MCF 10A (cell line): ENCODE measurements around the gene COQ5. TPM values are rescaled to one million over a fixed set of nuclear protein-coding genes. Genes with fewer than 3 reads are reported as not detected.

ENCODE experiments used
- BruUV-seq: library from RNA; stranded (reverse); fragments of 400-500 nt; replicated peaks from 2 replicates; lab custom pipeline; 2021; lab: Mats Ljungman, UMichigan
- CTCF ChIA-PET: fragments of 300-600 bp; sonication (Branson Sonifier 250); formaldehyde crosslinking; extraction: SDS; loops from one replicate; lab custom pipeline; 2021; ENCODE audit warnings: antibody characterized with exemption, inconsistent platforms; lab: Yijun Ruan, JAX
- POLR2A ChIA-PET: fragments of 300-600, 350-650 bp; sonication (Branson Sonifier 250); formaldehyde crosslinking; extraction: SDS; loops from one replicate; lab custom pipeline; 2020; ENCODE audit warnings: antibody characterized with exemption, inconsistent platforms; lab: Yijun Ruan, JAX
- DNase-seq: peaks from one replicate; pipeline ENCODE4 v3.0.0-alpha.2; 2018; ENCODE audit not compliant: unreplicated experiment
- H3K27ac Mint-ChIP-seq: one replicate; pipeline ENCODE4 v1.8.0; 2022; ENCODE audit warnings: mild to moderate bottlenecking, low read depth, mixed read lengths; ENCODE audit not compliant: unreplicated experiment
- H3K27me3 Mint-ChIP-seq: one replicate; pipeline ENCODE4 v1.8.0; 2022; ENCODE audit warnings: mixed read lengths; ENCODE audit not compliant: insufficient read depth, unreplicated experiment
- H3K36me3 Mint-ChIP-seq: one replicate; pipeline ENCODE4 v1.8.0; 2022; ENCODE audit warnings: mild to moderate bottlenecking, moderate library complexity, mixed read lengths; ENCODE audit not compliant: insufficient read depth, unreplicated experiment
- H3K4me1 Mint-ChIP-seq: one replicate; pipeline ENCODE4 v1.8.0; 2022; ENCODE audit warnings: mixed read lengths; ENCODE audit not compliant: insufficient read depth, unreplicated experiment
- H3K4me3 Mint-ChIP-seq: one replicate; pipeline ENCODE4 v1.8.0; 2022; ENCODE audit warnings: mild to moderate bottlenecking, moderate library complexity, mixed read lengths; ENCODE audit not compliant: unreplicated experiment
- H3K9me3 Mint-ChIP-seq: one replicate; pipeline ENCODE4 v1.8.0; 2022; ENCODE audit warnings: mixed read lengths; ENCODE audit not compliant: unreplicated experiment
- CTCF ChIP-seq: fragments of 200-600 bp; IDR thresholded peaks from one replicate; pipeline ENCODE4 v1.8.0; 2022; ENCODE audit warnings: antibody characterized with exemption, mild to moderate bottlenecking; ENCODE audit not compliant: unreplicated experiment
- intact Hi-C: fragments of 100-400 bp; cut with micrococcal nuclease; formaldehyde crosslinking; loops from 2 replicates; pipeline ENCODE4 v1.14.1; 2022
- total RNA-seq: library from RNA; stranded (reverse); gene quantifications from 2 replicates; pipeline ENCODE4 v1.2.3, GENCODE V29; 2022

Gene COQ5
- total RNA-seq, 1 experiment from 2014 or later, result 22.9 TPM

GRCh38 chr12:120480211-120480610, 48.7 kb downstream of the COQ5 start:
- CTCF ChIA-PET, result no interaction called here
- intact Hi-C loops, result no loop called here
- no peak overlapping the region for H3K27ac Mint-ChIP-seq
- H3K9me3 Mint-ChIP-seq, result no peaks in the 10 kb centered on the region
- no peaks in the 10 kb centered on the region for H3K36me3 Mint-ChIP-seq
- H3K4me1 Mint-ChIP-seq, result no peaks in the 10 kb centered on the region
- TF ChIP-seq CTCF, result no peak
- H3K4me3 Mint-ChIP-seq, result no peak overlapping the region
- no peaks in the 10 kb centered on the region for H3K27me3 Mint-ChIP-seq
- POLR2A ChIA-PET, result no interaction called here
- no TSS peak for BruUV-seq
- DNase-seq, result no peak

- BruUV-seq, result no TSS peak
- H3K4me3 Mint-ChIP-seq, result no peak overlapping the region
- ChIA-PET POLR2A (interaction anchor here (1.1 kb wide), 1 partner anchor 15 kb away, joined by 4 read pairs; no protein-coding TSS in a partner anchor), CTCF (interaction anchor here (1.7 kb wide), 1 partner anchor 103 kb away, joined by 3 read pairs; no protein-coding TSS in a partner anchor)
- no peak for TF ChIP-seq CTCF
- peaks cover 6% of the 10 kb centered on the region for H3K4me1 Mint-ChIP-seq
- H3K27me3 Mint-ChIP-seq, result no peaks in the 10 kb centered on the region
- intact Hi-C loops, result no loop called here
- no peak overlapping the region for H3K27ac Mint-ChIP-seq
- no peak for DNase-seq
- peaks cover 6% of the 10 kb centered on the region for H3K36me3 Mint-ChIP-seq
- H3K9me3 Mint-ChIP-seq, result no peaks in the 10 kb centered on the region
Observed at GRCh38 chr12:120479458-120479857, 49.5 kb downstream of the COQ5 start.

GRCh38 chr12:120475643-120476042, 53.3 kb downstream of the COQ5 start:
- intact Hi-C loops, result no loop called here
- no peak for TF ChIP-seq CTCF
- Mint-ChIP-seq H3K4me3 (no peak overlapping the region), H3K27me3 (no peaks in the 10 kb centered on the region), H3K9me3 (no peaks in the 10 kb centered on the region), H3K36me3 (peaks cover 7% of the 10 kb centered on the region), H3K27ac (no peak overlapping the region), H3K4me1 (peaks cover 7% of the 10 kb centered on the region)
- ChIA-PET CTCF (interaction anchor here (0.6 to 1.3 kb wide), 4 partner anchors 9 to 174 kb away, joined by 3 to 7 read pairs (median 3); partner anchors contain the start of gene SIRT4), POLR2A (interaction anchor here (0.8 to 2.9 kb wide), 4 partner anchors 10 to 120 kb away, joined by 3 to 17 read pairs (median 4); partner anchors contain the start of genes DYNLL1 and POP5)
- DNase-seq, result no peak
- no TSS peak for BruUV-seq

GRCh38 chr12:120474616-120474960, 54.4 kb downstream of the COQ5 start:
- H3K4me3 Mint-ChIP-seq, result no peak overlapping the region
- DNase-seq, result peak; percentile 75
- peaks cover 7% of the 10 kb centered on the region for H3K4me1 Mint-ChIP-seq
- TF ChIP-seq CTCF, result no peak
- no peaks in the 10 kb centered on the region for H3K27me3 Mint-ChIP-seq
- POLR2A ChIA-PET, result interaction anchor here (0.7 to 2.9 kb wide), 6 partner anchors 11 to 274 kb away, joined by 4 to 17 read pairs (median 4); partner anchors contain the start of genes DYNLL1, GATC, POP5 and RPLP0
- peaks cover 7% of the 10 kb centered on the region for H3K36me3 Mint-ChIP-seq
- intact Hi-C loops, result no loop called here
- CTCF ChIA-PET, result interaction anchor here (0.6 to 1.3 kb wide), 13 partner anchors 8 to 150 kb away, joined by 3 to 7 read pairs (median 5); no protein-coding TSS in a partner anchor
- BruUV-seq, result no TSS peak
- no peak overlapping the region for H3K27ac Mint-ChIP-seq
- no peaks in the 10 kb centered on the region for H3K9me3 Mint-ChIP-seq
